Smooth muscle cell of bladder (primary cell): ENCODE measurements around the gene TRAPPC3L. TPM values are rescaled to one million over a fixed set of nuclear protein-coding genes. Genes with fewer than 3 reads are reported as not detected.

Experiments
- total RNA-seq: library from RNA; depleted of rRNA; stranded (reverse); fragments of >200 nt; gene quantifications from 2 replicates; pipeline ENCODE4 v1.2.3, GENCODE V29; 2014

The TRAPPC3L gene
- 0.09 and 0.14 TPM in 2 replicates for total RNA-seq

DNA sequence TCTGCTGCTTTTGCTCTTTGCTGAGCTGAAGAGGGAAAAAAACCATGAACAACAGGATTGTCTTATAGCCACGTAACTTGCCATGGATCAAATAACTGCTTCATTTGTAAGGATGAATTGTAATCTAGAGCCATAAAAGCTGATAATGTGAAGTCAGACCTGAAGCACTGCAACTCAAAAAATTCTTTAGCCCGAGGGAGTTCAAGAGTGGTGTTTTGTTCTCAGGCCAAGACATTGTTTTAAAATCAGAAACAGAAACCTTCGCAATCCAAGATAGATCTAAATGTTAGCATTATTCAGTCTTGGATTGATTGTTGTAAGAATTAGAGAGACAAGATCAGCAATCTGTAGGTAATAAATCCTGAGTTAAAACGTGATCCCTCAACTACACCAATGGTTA, at the start of gene TRAPPC3L:
TSS of gene TRAPPC3L (minus strand) at position 34 of the 400 bp plus-strand sequence. CDS start 170 bp downstream, outside the sequence.

DNA sequence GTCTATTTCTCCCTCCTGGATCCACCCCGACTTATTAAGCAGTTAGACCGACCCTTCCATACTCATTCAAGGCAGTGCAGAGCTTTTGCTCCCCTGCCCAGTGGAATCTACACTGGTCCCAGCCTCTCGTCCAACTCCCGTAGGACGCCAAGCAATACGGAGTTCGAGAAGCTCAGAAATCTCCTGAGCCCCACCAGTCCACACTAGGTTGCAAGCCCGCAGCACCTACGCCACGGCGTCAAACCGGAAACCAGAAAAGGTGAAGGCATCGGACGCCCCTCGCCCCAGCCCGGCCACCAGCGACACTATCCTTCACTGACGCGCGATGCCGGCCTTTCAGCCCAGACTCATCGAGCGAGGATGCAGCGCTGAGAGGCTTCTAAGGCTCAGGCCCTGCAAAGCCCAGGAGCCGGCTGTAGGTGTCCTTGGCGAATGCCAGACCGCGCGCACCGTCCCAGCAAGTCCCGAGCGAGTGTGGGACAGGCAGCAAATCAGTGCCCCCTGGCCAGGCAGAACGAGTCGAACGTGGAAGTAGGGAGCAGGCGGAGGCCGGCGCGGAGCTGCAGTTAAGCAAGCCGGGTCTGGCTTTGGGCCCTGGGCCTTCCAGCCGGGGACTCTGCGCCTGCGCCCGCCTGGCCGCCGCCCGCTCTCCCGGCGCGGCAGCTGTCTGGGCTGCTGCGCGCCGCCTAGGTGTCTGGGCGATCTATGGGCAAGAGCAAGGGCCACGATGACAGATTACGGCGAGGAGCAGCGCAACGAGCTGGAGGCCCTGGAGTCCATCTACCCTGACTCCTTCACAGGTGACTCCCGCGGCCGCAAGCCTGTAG, 25.6 kb upstream of the TRAPPC3L start, which contains the start of gene RWDD1:
TSS of gene RWDD1 (plus strand) at position 649 of the 827 bp plus-strand sequence. CDS start at position 728, 79 bp downstream.

DNA sequence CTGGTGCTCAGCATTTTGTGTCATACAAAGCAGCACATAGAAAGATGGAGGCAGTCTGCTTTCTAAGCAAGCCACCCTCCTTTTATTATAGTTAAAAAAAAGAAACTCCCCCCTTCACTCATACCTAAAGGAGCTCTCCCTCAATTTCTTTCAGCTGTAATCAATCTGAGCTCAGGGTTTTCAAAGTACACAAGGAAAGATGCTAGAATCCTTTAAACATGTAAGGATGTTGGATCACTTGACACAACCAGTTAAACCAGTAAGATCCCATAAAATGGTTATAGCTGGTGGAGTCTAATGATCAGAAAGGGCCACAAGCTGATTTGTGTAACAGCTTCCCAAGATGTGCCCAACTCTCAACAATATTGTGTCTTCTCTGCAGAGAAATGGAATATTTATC, 8.0 kb upstream of the TRAPPC3L start, which contains the start of gene CALHM4:
TSS of gene CALHM4 (plus strand) at position 301 of the 400 bp plus-strand sequence. CDS start at position 344, 43 bp downstream.

DNA sequence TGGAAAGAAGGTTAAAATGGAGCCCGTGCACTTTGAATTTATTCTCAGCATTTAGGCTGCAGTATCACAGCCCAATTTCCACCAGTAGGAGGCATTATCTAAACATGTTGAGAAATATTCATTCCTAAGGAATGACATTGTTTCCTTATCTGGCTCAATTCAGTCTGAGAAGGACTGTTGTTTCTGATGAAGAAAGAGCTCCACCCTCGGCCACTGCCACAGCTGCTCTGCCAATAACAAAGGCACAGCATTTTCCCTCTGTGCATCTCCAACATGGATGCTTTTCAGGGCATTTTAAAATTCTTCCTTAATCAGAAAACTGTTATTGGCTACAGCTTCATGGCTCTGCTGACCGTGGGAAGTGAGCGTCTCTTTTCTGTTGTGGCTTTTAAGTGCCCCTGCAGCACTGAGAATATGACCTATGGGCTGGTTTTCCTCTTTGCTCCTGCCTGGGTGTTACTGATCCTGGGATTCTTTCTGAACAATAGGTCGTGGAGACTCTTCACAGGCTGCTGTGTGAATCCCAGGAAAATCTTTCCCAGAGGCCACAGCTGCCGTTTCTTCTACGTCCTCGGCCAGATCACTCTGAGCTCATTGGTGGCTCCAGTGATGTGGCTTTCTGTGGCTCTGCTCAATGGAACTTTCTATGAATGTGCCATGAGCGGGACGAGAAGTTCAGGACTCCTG, 33.9 kb downstream of the TRAPPC3L start, which contains the start of gene CALHM5:
TSS of gene CALHM5 (plus strand) at position 216 of the 687 bp plus-strand sequence. CDS start at position 274, 58 bp downstream.

DNA sequence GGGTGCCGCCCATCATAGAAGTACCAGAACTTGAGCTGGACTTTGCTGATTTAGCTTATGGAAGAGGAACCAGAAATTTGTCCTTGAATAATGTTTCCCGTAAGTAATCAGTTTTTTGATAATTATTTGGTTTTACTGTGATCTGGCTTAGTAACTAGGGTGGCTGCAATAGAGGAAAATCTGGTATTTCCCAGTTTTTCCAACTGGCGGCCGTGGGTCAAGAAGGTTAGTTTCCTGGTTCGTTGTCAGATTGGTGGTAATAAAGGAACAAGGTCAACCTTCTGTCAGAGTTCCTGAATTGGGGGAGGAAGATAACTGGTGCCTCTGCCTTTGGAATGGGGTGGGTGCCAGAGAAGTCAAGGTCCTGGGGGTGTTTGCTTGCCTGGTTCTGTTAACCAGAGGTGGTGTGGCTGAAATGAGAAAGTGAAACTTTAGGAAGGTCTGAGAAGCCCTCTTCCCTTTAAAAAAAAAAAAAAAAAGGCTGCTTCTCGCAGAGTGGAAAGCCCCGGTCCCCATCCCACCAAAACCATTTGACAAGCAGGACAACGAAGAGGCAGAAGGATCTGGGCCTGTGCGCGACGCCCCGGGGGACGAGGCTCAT, 84.1 kb downstream of the TRAPPC3L start, which contains the start of gene CALHM6:
TSS of gene CALHM6 (plus strand) at position 45 of the 601 bp plus-strand sequence. CDS start at position 600, 555 bp downstream.

Other genes with a start within 250 kb of the TRAPPC3L start
- 160 and 229 TPM in 2 replicates for gene DSE, start 174.7 kb downstream of the TRAPPC3L start, total RNA-seq
- gene CALHM6, start 84.3 kb downstream of the TRAPPC3L start, total RNA-seq = 1.6 and 2.3 TPM in 2 replicates
- 8.0 and 8.7 TPM in 2 replicates for gene CALHM5, start 34.0 kb downstream of the TRAPPC3L start, total RNA-seq
- gene CALHM4, start 8.1 kb upstream of the TRAPPC3L start, total RNA-seq = not detected in 2 replicates
- 21.1 and 21.9 TPM in 2 replicates for gene RWDD1, start 25.8 kb upstream of the TRAPPC3L start, total RNA-seq
- under 0.01 and 0.09 TPM in 2 replicates for gene RSPH4A, start 70.8 kb upstream of the TRAPPC3L start, total RNA-seq
- 14.1 and 16.4 TPM in 2 replicates for gene ZUP1, start 123.1 kb upstream of the TRAPPC3L start, total RNA-seq
- 6.1 and 7.2 TPM in 2 replicates for gene KPNA5, start 135.5 kb upstream of the TRAPPC3L start, total RNA-seq
- gene FAM162B, start 220.0 kb upstream of the TRAPPC3L start, total RNA-seq = 1.4 and 1.8 TPM in 2 replicates